HCT116 (cell line): ENCODE results near the gene PACRG.

Experiments
- EZH2 ChIP-seq: fragments of 200-600 bp; sonication (generic); IDR thresholded peaks from 2 replicates; pipeline ENCODE4 v1.6.1; 2017; ENCODE audit warnings: antibody characterized with exemption, mixed run types
- EZH2phosphoT487 ChIP-seq: fragments of 200-600 bp; IDR thresholded peaks from 2 replicates; pipeline ENCODE4 v1.6.1; 2018; ENCODE audit warnings: antibody characterized with exemption, borderline replicate concordance
- SIN3A ChIP-seq: IDR thresholded peaks from 2 replicates; pipeline ENCODE4 v1.6.1; 2012; ENCODE audit warnings: low read depth
- YY1 ChIP-seq: IDR thresholded peaks from 2 replicates; pipeline ENCODE4 v1.6.1; 2011; ENCODE audit warnings: low read length, low read depth, moderate library complexity, mild to moderate bottlenecking; ENCODE audit not compliant: insufficient replicate concordance; ENCODE audit errors: extremely low read depth
- TF ChIP-seq, protein P1 (sequence below), 3 experiments: fragments of 200-600 bp in 1 of 3; sonication (generic) in 1 of 3; IDR thresholded peaks in 2 of 3; conservative IDR thresholded peaks in 1 of 3; 2 replicates each; pipeline ENCODE4 v1.5.1; 2012 to 2017; ENCODE audit warnings: low read depth in 2 of 3, low read length in 2 of 3, antibody characterized with exemption in 1 of 3, borderline replicate concordance in 1 of 3, control low read depth in 1 of 3, mild to moderate bottlenecking in 1 of 3, mixed read lengths in 1 of 3, mixed run types in 1 of 3, moderate library complexity in 1 of 3; ENCODE audit not compliant: insufficient read depth in 1 of 3

DNA sequence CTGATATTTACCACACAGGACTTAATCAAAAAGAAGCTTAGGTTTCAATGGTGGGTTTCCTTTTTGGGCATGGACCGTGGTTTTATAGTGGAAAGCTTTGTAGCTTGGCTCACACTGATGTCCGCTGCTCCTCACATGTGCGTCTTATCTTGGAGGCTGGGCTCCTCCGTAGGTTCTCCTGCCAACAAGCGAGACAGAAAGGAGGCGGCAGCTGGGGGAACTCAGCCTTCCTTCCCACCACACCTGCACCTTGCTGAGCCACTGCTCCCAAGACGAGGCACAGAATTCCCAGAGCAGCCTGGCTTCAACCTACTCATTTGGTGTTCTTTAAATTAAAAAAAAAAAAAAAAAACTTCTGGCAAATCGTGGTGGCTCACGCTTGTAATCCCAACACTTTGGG lies 451.3 kb downstream of the PACRG start:
- TF ChIP-seq, protein P1, sequence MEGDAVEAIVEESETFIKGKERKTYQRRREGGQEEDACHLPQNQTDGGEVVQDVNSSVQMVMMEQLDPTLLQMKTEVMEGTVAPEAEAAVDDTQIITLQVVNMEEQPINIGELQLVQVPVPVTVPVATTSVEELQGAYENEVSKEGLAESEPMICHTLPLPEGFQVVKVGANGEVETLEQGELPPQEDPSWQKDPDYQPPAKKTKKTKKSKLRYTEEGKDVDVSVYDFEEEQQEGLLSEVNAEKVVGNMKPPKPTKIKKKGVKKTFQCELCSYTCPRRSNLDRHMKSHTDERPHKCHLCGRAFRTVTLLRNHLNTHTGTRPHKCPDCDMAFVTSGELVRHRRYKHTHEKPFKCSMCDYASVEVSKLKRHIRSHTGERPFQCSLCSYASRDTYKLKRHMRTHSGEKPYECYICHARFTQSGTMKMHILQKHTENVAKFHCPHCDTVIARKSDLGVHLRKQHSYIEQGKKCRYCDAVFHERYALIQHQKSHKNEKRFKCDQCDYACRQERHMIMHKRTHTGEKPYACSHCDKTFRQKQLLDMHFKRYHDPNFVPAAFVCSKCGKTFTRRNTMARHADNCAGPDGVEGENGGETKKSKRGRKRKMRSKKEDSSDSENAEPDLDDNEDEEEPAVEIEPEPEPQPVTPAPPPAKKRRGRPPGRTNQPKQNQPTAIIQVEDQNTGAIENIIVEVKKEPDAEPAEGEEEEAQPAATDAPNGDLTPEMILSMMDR (IDR thresholded peaks at IDR 0.05 in 2 of 3, conservative IDR thresholded peaks at IDR 0.05 in 1 of 3; ENCODE audit: borderline replicate concordance in 1 of 3, insufficient read depth in 1 of 3, low read depth in 2 of 3, low read length in 2 of 3): no peak
- TF ChIP-seq EZH2phosphoT487 (no peak), SIN3A (no peak), YY1 (no peak), EZH2 (no peak)
